Measurements from ENCODE around the gene CCL19.

- no peak for TF ChIP-seq EZH2 (IDR thresholded peaks at IDR 0.05; ENCODE audit: borderline replicate concordance, low read depth, low read length, severe bottlenecking)
- no peak for TF ChIP-seq CTCF (IDR thresholded peaks at IDR 0.05; ENCODE audit: extremely low read depth in 1 of 2, insufficient read depth in 1 of 2, low read depth in 1 of 2, low read length in 2 of 2)
- no peak for TF ChIP-seq POLR2A (IDR thresholded peaks at IDR 0.05; ENCODE audit: low read depth, low read length)
- TF ChIP-seq POLR2AphosphoS5 (IDR thresholded peaks at IDR 0.05; ENCODE audit: insufficient read depth, low read depth, low read length), result no peak
- no peak for TF ChIP-seq MAX (IDR thresholded peaks at IDR 0.05; ENCODE audit: insufficient read depth, insufficient read length)
- TF ChIP-seq JUN (IDR thresholded peaks at IDR 0.05; ENCODE audit: borderline replicate concordance, insufficient read depth, insufficient read length, low read depth), result no peak
- TF ChIP-seq FOS (IDR thresholded peaks at IDR 0.05; ENCODE audit: borderline replicate concordance, insufficient read depth, low read length), result no peak
- TF ChIP-seq MYC (IDR thresholded peaks at IDR 0.05; ENCODE audit: low read depth, low read length), result no peak
- no peak for TF ChIP-seq GATA2 (IDR thresholded peaks at IDR 0.05; ENCODE audit: insufficient read depth, insufficient read length, low read depth, low read length)
Measured at GRCh38 chr9:34719021-34719768, 28.1 kb upstream of the CCL19 start.

Data from endothelial cell of umbilical vein (primary cell).